Activated naive CD4-positive, alpha-beta T cell treated with anti-CD3 and anti-CD28 coated beads, Interleukin-2, amount 50 U/mL, for 16 hours (primary cell): ENCODE measurements around the gene LGALS3.
A peak's percentile ranks its signal among the peaks of the same experiment; 100 is the strongest.

Experiments
- DNase-seq: peaks from one replicate; pipeline ENCODE4 v3.0.0-alpha.2; 2020

The LGALS3 gene

DNA sequence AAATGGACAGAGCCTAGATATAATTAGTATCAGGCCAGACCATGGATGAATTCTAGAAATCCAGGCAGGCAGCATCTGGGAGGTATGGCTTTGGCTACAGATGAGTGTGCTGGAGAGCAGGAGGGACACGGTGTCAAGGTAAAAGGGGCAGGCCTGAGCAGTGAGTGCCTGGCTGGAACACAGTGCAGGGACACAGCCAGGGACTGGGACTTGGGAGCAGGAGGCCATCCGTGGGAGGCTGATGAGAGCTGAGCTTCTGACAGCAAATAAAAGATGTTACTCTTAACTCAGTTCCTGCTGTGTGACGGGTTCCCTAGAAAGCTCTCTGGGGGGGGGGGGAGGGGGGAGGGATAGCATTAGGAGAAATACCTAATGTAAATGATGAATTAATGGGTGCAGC, 13.6 kb upstream of the LGALS3 start:
- DNase-seq: no peak

DNA sequence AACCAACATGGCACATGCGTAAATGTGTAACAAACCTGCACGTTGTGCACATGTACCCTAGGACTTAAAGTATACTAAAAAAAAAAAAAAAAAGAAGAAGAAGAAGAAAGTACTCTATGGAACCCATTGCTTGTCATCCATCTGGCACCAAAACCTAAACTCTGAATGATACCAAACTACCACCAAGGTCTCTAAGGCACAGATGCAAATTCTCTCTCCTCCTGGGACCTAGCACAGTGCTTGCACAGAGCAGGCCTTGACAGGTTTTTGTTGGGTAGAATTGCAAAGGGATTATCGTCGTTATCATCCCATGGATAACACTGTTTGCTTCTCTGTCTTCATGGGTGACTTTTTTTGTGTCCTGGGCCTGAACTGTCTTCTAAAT, 13.2 kb upstream of the LGALS3 start:
- DNase-seq: no peak

DNA sequence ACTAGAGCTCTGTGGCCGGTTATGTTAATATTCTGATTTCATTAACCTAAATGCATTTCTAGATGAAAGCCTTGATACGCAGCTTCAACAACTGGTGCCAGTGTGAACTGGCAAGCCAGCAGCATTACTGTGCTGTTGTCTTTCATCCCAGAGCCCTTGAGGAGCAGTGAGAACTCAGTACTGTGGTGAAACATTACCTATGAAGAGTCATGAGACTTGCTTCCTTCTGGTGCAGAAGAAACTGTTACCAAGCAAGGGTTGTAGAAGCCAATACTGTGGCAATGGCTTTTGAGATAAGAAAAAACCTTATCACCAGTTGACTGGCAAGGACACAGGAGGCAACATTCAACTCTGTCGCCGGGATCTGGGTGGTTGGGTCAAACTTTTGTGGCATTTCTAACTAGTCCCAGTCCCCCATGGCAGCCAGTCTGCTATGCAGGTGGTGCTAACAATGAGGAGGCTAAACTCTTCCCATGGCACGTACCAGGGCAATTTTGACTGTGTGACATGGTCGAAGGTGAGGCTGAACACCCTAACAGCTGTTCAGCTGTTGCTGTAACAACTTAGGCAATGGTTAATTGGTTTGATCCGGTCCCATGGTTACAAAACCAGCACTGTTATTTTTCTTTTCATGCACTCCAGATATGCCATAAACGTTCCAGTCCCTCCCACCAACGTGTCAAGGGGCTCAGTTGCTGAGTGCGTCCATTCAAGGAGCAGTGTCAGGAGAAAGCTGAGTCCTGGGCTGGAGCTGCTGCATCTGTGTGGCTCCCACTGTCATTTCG, 12.6 kb upstream of the LGALS3 start:
- no peak for DNase-seq

DNA sequence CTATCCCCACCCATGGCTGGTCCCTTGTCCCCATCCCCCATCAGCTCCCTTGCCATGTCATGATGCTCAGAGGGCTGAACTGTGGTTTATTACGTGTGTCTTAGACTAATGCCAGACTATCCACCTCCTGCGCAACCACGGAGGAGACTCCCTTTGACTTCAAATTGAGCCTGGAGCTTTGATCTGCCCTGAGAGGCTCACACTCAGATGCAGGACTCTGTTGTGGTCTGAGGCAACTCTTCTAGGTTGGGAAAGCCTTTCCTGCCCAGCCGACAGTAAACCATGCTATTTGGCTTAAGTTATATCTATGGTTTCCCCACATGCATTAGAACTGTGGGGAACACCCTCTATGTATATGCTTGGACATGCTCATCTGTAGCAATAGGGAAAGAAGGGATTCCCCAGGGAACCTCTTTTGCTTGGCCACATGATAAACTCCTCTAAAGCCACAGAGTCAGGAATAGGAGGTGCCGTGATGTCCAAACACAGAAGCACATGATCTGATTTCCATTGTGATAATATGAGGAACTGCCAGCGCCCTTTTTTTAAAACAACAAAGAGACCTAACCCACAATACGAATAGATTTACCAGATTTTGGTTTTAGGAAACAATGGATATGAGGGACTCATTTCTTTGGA, 11.1 kb upstream of the LGALS3 start:
- no peak for DNase-seq

DNA sequence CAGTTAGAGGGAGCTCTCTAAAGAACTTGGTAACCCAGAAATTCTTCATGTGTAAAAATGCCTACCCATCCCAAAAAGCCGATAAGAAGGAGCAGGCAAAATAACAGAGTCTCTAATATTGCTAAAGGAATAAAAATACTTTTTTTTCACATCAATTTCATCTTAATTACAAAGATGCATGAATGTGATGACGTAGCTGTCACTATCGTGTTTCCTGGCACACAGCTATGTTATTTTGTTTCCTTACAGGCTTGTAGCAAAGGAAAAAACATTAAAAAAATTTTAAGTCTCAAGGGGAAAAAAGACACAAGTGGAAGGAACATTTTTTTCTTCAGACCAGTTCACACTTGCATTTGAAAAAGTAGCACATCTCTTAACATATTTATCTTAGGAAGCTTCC, 10.3 kb upstream of the LGALS3 start:
- no peak for DNase-seq

DNA sequence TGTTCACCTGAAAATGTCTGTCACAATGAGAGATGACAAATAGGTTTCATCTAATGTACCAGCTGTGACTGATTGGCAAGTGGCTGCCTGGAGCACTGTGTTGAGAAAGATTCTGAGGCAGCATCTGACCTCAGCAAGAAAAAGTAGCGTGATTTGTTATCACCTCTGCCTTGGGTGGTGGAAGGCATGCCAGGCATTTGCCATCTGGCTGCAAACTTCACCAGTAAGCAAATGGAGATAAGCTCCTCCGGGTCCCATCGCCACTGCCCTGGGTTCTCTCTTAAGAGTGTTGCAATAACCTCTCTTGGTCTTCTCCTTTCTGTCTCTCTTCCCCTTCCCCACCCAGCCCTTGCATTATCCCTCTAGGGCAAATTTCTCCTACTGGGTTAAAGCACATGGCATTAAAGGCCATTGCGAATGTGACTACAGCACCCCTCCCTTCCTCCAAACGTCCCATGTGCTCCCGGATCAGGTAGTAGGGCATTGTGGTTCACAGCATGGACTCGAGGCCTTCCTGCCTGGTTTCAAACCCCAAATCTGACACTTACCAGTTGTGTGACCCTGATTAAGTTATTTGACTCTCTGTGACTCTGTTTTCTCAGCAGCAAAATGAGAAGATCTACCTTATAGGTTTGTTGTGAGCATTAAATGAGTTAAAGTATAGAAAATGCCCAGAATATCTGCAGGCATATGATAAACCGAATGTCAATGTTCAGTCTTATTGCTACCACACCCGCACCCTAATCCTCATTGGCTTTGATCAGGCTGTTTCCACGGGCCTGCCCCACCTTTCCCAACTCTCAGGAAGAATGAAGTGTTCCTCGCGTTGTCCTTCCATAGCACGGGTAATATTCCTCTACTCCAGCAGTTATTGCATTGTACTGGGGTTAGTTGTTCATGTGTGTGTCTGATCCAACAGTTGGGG, 8.2 kb upstream of the LGALS3 start:
- no peak for DNase-seq

DNA sequence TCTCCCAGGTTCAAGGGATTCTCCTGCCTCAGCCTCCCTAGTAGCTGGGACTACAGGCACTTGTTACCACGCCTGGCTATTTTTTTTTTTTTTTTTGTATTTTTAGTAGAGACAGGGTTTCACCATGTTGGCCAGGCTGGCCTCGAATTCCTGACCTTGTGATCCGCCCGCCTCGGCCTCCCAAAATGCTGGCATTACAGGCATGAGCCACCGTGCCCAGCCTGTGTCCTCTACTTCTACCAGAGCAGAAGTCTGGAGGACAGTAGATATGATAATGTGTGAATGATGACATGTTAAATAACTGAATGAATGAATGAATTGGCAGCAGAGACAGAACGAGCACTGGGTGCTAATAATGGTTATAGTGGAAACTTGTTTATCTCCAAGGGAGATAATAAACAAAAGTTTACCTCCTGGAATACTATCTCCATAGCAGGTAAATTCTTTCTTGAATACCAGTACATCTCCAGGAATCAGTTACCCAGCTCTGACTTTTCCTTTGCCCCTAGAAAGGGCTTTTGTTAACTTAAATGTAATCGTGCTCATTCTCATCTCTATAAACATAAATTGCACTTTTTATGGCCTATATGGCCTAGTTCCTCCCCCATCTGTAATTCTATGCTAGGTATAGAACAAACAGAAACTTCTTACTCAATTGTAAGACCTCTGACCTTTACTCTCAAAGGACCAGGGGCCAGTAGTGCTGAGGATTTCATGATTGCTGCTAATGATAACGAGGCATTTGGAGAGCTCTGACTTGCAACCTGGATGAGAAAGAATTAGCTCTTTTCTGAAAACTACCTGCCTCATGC, 7.2 kb upstream of the LGALS3 start:
- no peak for DNase-seq

DNA sequence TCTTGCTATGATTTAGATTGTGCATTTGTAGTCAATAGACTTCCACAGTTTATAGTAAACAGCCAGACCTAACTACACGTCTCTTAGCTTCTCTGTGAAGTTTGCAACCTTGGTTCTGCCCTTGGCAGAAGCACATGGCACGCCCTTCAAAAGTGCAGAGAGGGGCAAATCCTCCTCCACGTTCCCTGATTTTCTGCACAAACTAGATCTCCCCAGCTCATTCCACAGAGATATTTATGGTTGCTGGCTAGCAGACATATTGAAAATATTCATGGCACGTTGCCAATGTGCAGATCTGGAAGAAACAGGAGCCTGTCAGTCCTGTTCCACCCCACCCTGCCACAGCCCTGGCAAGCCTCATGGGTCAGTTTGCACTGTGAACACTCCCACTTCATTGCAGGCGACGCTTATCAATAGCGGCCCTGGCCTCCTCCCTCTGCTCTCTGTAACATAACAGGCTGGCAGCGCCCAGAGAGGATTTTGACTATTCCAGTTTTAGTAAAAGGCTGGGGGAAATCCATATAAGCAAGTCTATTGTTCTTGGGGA, 6.5 kb upstream of the LGALS3 start:
- no peak for DNase-seq

DNA sequence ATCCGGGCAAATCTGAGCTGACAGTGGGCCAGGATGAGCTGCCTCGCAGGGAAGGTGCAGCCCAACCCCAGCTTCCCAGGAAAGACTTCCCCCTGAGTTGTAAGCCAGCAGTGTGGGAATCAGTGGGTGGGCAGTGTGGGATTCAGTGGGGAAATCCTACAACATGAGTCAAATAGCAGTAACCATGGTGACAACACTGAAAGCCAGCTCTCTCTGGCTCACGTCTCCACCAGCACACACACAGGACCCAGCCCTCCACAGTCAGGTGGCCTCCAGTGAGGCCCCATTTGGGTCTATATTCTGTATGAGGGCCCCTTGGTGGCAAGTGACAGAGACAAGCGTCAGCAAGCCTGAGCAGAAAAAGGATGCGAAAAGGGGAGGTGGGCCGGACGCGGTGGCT, 6.0 kb upstream of the LGALS3 start:
- no peak for DNase-seq

DNA sequence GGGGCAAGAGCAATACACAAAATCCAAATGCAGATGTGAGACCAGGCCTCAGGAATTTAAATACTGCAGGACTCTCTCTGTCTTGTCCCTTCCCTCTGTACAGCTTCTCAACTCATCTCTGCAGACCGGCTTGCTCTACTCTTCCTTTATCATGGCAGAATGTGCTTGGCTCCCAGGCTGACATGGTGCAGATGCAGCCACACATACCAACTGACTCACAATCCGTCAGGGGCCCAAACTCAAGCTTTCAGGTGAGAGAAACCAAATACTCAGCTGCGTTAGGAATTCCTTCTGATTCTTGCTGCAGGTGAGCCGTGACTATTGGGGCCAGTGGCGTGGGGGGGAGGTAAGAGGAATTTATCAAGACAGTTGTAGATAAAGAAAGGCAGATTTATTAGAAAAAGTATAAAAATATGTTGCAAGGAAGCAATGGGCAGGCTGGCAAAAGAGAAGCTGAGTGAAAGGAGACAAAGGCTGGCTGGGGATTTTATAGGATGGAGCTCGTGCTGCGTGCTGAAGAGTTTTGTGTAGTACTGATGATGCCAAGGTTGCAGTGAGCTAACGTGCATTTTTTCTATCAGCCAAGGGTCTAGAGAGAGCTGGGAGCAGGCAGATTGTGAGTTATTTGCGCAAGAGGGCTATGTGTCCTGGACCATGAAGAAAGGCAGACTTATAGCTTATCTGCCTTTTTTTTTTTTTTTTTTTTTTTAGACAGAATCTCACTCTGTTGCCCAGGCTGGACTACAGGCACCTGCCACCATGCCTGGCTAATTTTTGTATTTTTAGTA, 5.0 kb upstream of the LGALS3 start:
- DNase-seq: no peak

DNA sequence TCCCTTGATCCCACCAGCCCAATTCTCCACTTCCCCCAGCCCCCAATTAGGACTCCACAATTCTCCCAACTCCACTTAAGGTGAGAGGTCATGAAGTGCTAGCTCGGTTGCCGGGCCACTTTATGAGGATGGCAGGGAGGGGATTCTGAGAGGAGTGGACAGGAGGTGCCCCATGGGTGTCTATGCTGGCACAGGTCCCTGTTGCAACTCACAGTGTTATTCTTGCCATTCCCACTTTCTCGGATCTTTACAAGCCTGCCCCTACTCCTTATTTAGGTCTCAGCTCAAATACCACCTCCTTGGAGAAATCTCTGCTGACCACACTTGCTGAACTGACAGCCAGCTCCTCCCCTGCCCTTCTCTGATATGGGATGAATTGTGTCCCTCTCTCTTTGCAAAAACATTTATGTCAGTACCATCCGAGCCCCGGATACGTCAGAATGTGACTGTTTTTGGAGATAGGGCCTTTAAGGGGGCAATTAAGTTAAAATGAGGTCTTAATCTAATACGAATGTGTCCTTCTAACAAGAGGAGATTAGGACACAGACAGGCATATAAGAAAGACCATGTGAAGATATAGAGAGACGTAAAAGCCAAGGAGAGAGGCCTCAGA, 4.2 kb upstream of the LGALS3 start:
- no peak for DNase-seq

DNA sequence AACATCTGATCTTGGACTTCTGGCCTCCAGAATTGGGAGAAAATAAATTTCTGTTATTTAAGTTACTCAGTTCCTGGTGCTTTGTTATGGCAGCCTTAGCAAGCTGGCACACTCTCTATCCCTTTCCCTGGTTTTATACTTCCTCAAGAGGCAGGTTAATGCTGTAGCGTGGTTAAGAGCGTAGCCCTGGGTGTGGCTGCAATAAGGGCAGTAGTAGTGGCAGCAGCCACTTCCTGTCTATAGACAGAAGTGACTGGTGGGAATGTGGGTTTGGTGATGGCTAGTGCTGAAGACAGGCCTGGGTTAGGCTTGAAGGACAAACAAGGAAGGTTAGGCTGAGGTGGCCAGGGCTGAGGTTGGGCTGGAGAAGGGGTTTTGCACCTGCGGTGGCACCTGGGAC, 3.6 kb upstream of the LGALS3 start:
- DNase-seq: no peak

DNA sequence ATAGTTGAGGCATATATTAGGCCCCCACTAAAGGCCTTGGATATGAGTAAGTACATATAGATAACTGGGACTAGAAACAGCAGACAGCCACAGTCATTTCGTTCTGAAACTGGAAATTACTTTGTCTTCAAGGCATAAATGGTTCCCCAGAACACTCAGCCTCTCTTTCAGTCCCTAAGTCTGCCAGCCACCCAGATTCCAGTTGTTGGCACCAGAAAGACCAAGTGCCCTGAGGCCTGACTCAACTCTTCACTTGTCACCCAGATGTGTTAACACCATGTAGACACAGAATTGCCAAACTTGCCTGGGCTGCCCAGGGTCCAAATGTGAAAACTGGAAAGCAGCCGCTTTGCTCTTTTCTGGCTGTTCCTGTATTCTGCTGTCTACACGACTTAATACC, 3.0 kb upstream of the LGALS3 start:
- no peak for DNase-seq

DNA sequence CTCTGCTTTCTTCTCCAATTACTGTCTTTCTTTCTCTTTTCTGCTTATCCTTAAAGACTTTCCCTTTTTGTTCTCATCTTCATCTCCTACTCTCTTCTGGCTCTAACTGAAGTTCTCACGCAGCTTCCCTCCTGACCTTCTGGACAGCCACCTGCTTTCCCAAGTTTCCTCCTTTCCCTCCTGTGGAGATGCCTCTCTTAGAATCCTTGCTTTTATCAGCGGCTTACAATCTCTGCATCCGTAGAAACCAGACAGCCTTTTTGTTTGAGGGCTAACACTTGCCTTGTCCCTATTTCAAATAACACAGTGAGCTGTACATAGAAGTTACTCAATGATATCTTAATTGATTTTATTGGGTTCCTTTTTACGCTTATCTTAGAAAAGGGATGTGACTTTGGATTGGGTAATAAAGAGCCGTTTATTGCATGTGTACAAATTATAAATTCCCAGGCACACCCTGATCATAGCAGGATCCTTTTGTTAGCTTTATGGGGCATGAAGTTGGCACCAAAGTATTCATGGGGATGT, 2.1 kb upstream of the LGALS3 start:
- no peak for DNase-seq

DNA sequence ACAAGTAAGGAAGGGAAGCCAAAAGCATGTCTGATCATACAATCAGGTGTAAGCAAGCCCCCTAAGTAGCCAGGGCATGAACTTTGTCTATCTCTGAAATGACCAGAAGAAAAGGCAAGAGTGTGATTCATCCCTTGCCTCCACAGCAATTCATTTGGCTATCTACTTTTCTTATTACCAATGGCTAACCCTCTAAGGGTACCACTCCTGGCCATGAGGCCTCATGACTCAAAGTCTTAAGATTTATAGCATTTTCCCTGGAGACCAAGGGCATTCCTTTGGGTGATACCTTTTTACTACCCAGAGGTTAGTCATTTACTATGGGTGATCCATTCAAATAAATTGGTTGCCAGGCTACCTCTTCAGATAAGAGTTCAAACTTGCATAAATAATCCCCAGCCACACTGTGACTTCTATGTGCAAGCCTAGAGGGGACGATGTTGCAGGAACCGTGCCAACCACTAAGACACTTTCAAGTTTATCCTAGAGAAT, 1.5 kb upstream of the LGALS3 start:
- DNase-seq: no peak

DNA sequence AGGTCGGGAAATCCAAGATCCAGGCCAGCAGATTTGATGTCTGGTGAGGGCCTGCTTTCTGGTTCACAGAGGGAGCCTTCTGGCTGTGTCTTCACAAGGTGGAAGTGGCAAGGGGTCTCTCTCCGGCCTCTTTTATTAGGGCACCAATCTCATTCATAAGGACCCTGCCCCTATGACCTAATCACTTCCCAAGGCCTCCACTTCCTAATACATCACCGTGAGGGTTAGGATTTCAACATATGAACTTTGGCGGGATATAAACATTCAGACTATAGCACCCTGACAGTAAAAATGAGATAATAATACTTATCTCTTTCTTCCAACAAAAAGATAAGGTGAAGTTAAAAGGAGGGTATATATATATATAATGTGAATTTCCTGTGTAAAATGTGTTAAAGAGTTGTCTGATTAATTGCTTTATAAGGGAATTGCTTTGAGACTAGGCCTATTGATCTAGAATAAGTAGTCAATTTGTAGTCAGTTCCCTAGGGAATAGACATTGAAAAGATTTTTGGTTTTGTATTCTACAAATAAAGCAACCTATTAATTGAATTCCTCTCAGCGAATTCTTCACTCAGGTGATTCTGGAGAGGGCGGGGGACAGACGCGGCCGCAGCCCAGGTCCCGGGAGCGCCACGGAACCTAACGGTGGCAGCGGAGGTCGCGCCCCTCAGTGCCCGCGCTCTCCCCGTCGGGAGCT, 516 bp upstream of the LGALS3 start:
- DNase-seq: no peak

DNA sequence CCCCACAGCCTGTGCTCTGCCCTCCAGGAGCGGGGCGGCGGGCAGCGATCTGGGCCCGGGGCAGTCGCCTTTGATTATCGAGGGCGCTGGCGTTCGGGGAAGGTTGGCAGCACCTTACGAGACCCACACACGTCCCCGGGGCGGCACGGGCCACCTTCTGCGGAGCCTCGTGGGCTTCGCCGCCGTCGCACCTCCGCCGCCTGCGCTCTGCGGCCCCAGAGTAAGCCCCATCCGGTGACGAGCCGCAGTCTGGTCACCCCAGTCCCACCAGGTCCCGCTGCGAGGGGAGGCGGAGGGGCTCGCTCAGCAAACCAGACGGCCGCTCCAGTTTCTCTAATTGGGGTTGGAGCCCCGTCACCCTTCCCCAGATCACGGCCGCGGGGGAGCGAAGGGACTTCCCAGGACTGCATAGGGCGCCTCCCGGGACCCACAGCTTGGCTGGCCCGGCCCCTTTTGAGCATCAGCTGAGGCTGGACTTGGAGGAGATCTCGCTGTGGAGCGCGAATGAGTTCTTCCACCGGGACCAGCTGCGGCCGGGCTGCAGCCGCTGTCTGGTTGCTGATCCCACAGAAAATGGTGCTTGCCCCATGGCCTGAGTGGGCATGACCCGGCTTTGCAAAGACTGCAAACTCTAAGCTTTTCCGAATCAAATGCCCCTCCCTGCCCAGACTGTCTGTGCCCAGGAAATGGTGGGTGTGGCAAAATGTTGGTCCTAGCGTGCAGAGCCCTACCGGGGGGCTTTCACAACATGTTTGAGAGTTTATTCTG, 560 bp downstream of the LGALS3 start:
- peak; percentile 30 for DNase-seq

DNA sequence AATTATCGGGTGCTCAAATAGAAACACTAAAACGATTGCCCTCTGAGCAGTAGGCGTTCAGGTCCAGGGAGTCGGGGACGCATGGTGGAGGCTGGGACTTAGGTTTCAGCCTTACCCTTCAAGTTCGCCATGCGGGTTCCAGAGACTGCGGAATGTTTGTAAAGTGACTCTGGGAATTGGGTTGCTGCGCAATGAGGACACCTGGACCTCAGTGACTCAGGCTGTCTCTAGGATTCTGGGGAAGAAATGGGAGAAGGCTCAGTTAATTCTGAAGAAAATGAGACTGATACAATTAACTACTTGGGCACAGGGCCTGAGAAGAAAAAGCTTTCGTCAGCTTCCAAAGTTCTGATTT, 1.1 kb downstream of the LGALS3 start:
- no peak for DNase-seq

DNA sequence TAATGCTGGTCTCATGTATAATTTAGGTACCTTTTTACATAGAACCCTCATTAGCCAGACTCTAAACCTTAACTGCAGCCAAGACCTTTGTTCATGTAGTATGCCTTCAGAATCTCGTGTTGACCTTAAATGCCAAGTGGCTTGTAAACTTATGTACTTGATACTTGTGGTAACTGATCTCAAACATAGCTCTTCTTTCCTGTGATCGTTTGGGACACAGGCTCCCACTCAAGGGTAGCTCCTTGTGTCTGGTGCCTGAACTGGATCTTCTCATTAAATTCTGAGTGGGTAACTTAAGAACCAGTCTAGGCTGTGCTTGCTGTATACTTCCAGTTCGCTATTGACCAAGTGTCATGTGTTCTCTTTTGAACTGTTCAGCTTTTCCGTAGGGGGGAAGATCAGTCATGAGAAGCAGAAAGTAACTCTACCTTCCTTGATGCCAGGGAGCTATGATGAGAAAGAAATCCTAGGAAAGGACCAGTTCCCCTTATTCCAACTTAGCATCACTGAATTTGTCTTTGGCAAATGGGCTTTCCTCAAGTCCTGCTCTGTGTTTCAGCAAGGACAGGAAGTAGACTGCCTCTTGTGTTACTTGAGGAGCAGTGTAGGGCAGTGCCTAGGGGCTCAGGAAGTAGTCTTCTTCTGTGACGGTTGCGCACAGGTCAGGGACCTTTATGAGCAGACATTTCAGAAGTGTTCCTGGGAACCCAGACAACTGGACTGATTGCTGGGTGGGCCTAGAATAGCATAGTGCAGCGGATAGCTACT, 2.5 kb downstream of the LGALS3 start:
- DNase-seq: no peak
